Activated B cell treated with CpG ODN at 0.5 μM for 24 hours (primary cell): ENCODE results near the gene HCN3. TPM values are rescaled to one million over a fixed set of nuclear protein-coding genes. Genes with fewer than 3 reads are reported as not detected.
A peak's percentile ranks its signal among the peaks of the same experiment; 100 is the strongest.

Source experiments
- ATAC-seq: fragments of 200-7000 bp; cut with Tn5 transposase; one replicate; pipeline ENCODE4 v1.10.0; 2021; ENCODE audit warnings: low read depth, mild to moderate bottlenecking, moderate library complexity
- CTCF ChIA-PET: fragments of 350-600 bp; sonication (Branson Sonifier 250); formaldehyde crosslinking; loops from one replicate; lab custom pipeline; 2021; ENCODE audit warnings: antibody characterized with exemption; lab: Charles Lee
- POLR2A ChIA-PET: fragments of 350-600 bp; sonication (Branson Sonifier 250); formaldehyde crosslinking; loops from one replicate; lab custom pipeline; 2021; ENCODE audit warnings: antibody characterized with exemption; lab: Charles Lee
- DNase-seq: peaks from one replicate; pipeline ENCODE4 v3.0.0; 2022
- H3K27ac Mint-ChIP-seq: one replicate; pipeline ENCODE4 v1.8.0; 2020; ENCODE audit warnings: mixed read lengths
- H3K27me3 Mint-ChIP-seq: one replicate; pipeline ENCODE4 v1.8.0; 2021; ENCODE audit warnings: mixed read lengths
- H3K36me3 Mint-ChIP-seq: one replicate; pipeline ENCODE4 v1.8.0; 2021; ENCODE audit warnings: low read depth, mixed read lengths
- H3K4me1 Mint-ChIP-seq: one replicate; pipeline ENCODE4 v1.8.0; 2021; ENCODE audit warnings: mixed read lengths
- H3K4me3 Mint-ChIP-seq: one replicate; pipeline ENCODE4 v1.8.0; 2020; ENCODE audit warnings: mild to moderate bottlenecking, mixed read lengths
- H3K9me3 Mint-ChIP-seq: one replicate; pipeline ENCODE4 v1.8.0; 2020; ENCODE audit warnings: mixed read lengths
- intact Hi-C: fragments of 100-400 bp; cut with micrococcal nuclease; formaldehyde crosslinking; loops from one replicate; pipeline ENCODE4 v1.15.1; 2024
- total RNA-seq: library from RNA; stranded (reverse); gene quantifications from 2 replicates; pipeline ENCODE4 v1.2.3, GENCODE V29; 2022
- TF ChIP-seq, protein P1 (sequence below): fragments of 200-600 bp; IDR thresholded peaks from one replicate; pipeline ENCODE4 v1.8.0; 2022; ENCODE audit warnings: antibody characterized with exemption, mild to moderate bottlenecking

The HCN3 gene
- total RNA-seq, 1 donor from 2014 or later, result 2.7 TPM

DNA sequence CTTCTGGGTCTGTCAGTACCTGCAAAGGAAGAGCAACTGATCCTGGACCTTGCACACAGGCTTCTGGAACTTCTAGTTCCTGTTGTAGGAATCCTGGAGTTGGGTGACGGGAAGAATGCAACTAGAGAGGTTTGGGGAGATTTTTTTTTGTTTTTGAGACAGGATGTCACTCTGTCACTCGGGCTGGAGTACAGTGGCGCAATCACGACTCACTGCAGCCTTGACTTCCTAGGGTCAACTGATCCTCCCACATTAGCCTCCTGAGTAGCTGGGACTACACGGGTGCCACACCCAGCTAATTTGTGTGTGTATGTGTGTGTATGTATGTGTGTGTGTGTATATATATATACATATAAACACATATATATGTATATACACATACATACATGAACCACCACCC is 40.8 kb upstream of the HCN3 start:
- POLR2A ChIA-PET, result no interaction called here
- peaks cover 20% of the 10 kb centered on the region for H3K4me1 Mint-ChIP-seq
- H3K36me3 Mint-ChIP-seq, result peaks cover 38% of the 10 kb centered on the region
- ATAC-seq (no peak), DNase-seq (no peak)
- H3K27me3 Mint-ChIP-seq, result no peaks in the 10 kb centered on the region
- H3K9me3 Mint-ChIP-seq, result no peaks in the 10 kb centered on the region
- H3K4me3 Mint-ChIP-seq, result no peak overlapping the region
- CTCF ChIA-PET, result no interaction called here
- intact Hi-C loops, result no loop called here
- TF ChIP-seq, protein P1, sequence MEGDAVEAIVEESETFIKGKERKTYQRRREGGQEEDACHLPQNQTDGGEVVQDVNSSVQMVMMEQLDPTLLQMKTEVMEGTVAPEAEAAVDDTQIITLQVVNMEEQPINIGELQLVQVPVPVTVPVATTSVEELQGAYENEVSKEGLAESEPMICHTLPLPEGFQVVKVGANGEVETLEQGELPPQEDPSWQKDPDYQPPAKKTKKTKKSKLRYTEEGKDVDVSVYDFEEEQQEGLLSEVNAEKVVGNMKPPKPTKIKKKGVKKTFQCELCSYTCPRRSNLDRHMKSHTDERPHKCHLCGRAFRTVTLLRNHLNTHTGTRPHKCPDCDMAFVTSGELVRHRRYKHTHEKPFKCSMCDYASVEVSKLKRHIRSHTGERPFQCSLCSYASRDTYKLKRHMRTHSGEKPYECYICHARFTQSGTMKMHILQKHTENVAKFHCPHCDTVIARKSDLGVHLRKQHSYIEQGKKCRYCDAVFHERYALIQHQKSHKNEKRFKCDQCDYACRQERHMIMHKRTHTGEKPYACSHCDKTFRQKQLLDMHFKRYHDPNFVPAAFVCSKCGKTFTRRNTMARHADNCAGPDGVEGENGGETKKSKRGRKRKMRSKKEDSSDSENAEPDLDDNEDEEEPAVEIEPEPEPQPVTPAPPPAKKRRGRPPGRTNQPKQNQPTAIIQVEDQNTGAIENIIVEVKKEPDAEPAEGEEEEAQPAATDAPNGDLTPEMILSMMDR, result no peak
- no peak overlapping the region for H3K27ac Mint-ChIP-seq

DNA sequence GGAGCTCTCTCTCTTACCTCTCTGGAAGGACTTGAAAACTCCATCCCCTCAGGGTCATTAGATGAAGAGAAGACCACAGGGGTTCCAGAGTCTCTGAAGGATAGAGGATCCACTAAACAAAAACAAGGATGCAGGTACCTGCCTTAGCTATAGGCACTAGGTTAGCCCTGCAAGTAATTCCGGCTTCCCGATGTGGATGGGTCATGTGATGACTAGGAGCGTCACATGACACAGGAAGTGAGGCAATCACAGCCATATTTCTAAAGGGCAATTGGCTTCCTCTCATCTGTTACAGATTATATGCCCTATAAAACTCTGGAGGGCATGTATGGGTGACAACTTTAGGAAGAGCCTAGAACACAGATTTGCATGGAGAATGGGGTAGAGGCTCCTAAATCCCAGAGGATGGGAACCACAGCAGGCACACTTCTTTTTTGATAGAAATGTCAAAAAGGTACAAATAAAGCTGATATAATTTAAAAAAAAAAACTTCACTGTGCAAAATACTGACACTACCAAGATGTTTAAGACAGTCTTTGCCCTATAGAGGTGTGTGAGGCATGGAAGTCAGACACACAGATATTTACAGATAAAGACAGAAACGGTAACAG is 36.1 kb upstream of the HCN3 start:
- H3K4me3 Mint-ChIP-seq, result peak overlapping the region; percentile 87
- ChIA-PET POLR2A (interaction anchor here (0.5 to 1.8 kb wide), 5 partner anchors 10 to 221 kb away, joined by 3 to 10 read pairs (median 4); no protein-coding TSS in a partner anchor), CTCF (interaction anchor here (1.1 to 3.2 kb wide), 3 partner anchors 9 to 74 kb away, joined by 3 to 16 read pairs (median 4); no protein-coding TSS in a partner anchor)
- peaks cover 42% of the 10 kb centered on the region for H3K4me1 Mint-ChIP-seq
- peaks cover 2% of the 10 kb centered on the region for H3K27me3 Mint-ChIP-seq
- TF ChIP-seq, protein P1, result no peak
- H3K9me3 Mint-ChIP-seq, result no peaks in the 10 kb centered on the region
- H3K27ac Mint-ChIP-seq, result peak overlapping the region; percentile 81
- intact Hi-C loops, result loop anchor here (5.0 kb wide), 1 partner anchor 36 kb away; the partner anchor contains the start of gene HCN3
- DNase-seq (no peak), ATAC-seq (peak; percentile 11)
- peaks cover 33% of the 10 kb centered on the region for H3K36me3 Mint-ChIP-seq

DNA sequence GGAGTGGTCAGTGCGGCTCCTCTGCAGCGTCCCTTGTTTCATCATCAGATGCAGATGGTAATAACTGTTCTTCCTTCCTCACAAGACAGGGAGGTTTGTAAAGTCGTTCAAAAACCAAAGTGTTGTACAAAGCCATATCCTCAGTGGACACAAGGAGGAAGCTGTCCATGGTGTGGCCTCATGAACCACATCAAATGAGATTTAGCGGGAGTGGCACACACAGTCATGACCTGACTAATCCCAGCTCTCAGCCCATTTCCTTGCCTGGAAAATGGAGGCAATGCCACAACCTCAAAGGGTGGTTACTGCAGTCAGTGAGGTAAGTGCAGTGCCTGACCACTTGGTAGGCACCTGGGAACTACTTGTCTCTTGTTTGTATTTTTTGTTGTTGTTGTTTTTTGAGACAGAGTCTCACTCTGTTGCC is 35.4 kb upstream of the HCN3 start:
- no peaks in the 10 kb centered on the region for H3K9me3 Mint-ChIP-seq
- H3K4me3 Mint-ChIP-seq, result peak overlapping the region; percentile 11
- no peak for ATAC-seq
- TF ChIP-seq, protein P1, result no peak
- POLR2A ChIA-PET, result interaction anchor here (0.5 to 1.8 kb wide), 5 partner anchors 9 to 284 kb away, joined by 3 to 10 read pairs (median 4); no protein-coding TSS in a partner anchor
- CTCF ChIA-PET, result interaction anchor here (0.6 to 3.2 kb wide), 3 partner anchors 9 to 74 kb away, joined by 3 to 16 read pairs (median 3); partner anchors contain the start of gene FDPS
- H3K27me3 Mint-ChIP-seq, result peaks cover 2% of the 10 kb centered on the region
- DNase-seq, result no peak
- peaks cover 26% of the 10 kb centered on the region for H3K36me3 Mint-ChIP-seq
- no peak overlapping the region for H3K27ac Mint-ChIP-seq
- intact Hi-C loops, result loop anchor here (5.0 kb wide), 1 partner anchor 35 kb away; the partner anchor contains the start of gene HCN3
- H3K4me1 Mint-ChIP-seq, result peaks cover 42% of the 10 kb centered on the region

DNA sequence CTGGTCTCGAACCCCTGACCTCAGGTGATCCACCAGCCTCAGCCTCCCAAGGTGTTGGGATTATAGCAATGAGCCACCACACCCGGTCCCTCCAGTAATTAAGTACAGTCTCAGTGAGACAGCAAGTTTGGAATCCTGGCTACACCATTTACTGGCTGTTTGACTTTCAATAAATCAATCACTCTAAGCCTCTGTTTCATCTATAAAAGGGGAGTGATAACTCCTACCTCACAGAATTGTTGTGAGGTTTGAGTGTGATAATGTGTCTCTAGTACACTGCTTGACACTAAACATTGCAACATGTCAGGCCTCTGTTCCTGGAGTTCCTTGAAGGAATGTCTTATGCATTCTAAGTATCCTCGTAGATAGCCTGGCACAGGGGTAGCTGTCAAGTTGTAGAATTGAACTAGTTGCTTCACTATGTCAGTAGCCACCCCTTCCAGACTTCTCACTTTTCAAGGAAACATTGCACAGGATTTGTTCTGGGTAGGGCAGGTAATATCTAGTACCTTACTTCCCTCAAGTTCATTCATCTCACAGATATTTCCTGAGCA is 34.4 kb upstream of the HCN3 start:
- CTCF ChIA-PET, result interaction anchor here (1.4 kb wide), 1 partner anchor 36 kb away, joined by 5 read pairs; no protein-coding TSS in a partner anchor

More for the DNA sequence above, 34.4 kb upstream of the HCN3 start:
- POLR2A ChIA-PET, result interaction anchor here (2.4 to 2.7 kb wide), 2 partner anchors 34 to 49 kb away, joined by 9 to 11 read pairs; partner anchors contain the start of gene MTX1
- no peaks in the 10 kb centered on the region for H3K9me3 Mint-ChIP-seq
- H3K27me3 Mint-ChIP-seq, result peaks cover 2% of the 10 kb centered on the region
- H3K4me1 Mint-ChIP-seq, result peaks cover 42% of the 10 kb centered on the region
- intact Hi-C loops, result loop anchor here (5.0 kb wide), 1 partner anchor 34 kb away; the partner anchor contains the start of gene HCN3
- peak overlapping the region; percentile 96 for H3K27ac Mint-ChIP-seq
- TF ChIP-seq, protein P1, result no peak
- H3K4me3 Mint-ChIP-seq, result peak overlapping the region; percentile 85
- ATAC-seq (no peak), DNase-seq (no peak)
- H3K36me3 Mint-ChIP-seq, result peaks cover 17% of the 10 kb centered on the region
